ENCODE results near the gene MMD. TPM values are rescaled to one million over a fixed set of nuclear protein-coding genes. Genes with fewer than 3 reads are reported as not detected.

Gene MMD
- total RNA-seq, result 65.1 and 118 TPM in 2 replicates

GRCh38 chr17:55421179-55421934 is at the start of gene MMD:
MMD (minus strand) TSS chr17:55421835; CDS start chr17:55421695, 140 bp downstream.

Other genes with a start within 250 kb of the MMD start
- gene HLF, start 156.9 kb downstream of the MMD start, total RNA-seq, result under 0.01 and 0.37 TPM in 2 replicates
- gene SMIM36, start 89.6 kb upstream of the MMD start, total RNA-seq, result not detected in 2 replicates

All from subcutaneous preadipocyte (primary cell).